ENCODE results near the gene PTGIS.
"Not testable (repeated sequence)": the region's sequence is repeated elsewhere in the genome, so short reads cannot be mapped to it uniquely, and the experiment has no call there.

The PTGIS gene

DNA sequence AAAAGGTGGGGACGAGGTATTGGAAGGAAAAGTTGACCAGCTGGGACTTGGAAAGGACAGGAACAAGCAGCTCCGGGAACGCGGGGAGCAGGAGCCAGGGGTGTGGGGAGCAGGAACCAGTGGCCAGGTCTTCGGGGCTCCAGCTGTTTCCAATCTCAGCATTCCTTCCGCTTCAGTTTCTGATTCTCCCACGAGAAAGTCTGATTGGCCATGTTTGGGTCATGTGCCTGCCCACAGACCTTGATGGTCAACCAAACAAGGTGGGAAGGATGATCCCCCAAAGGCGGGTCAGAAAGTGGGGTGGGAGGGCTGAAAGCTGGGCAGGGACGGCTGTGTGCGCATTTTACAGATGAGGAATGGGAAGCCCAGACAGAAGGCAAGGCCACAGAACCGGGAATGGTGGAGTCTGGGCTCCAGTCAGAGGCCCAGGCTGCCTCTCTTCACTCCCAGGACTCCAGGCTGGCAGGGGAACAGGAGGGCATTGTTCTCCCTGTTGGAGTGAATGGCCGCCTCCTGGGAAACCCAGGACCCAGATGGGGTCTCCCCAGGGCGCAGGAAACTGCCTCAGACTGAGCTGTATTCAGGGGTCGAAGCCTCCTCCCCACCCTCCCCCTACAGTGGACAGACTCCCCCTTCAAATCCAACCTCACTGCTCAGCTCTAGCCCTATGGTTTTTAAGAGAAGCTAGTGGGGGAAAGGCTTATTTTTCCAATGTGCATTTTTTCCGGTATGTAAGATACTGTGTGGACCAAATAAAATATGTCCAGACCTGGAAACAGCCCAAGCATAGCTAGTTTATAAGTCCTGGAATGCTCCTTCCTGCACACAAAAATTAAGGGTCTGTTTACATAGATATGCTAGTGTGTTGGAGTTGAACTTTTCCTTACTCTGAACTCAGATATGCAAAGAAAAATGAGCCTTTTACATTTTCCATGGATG is 12.2 kb upstream of the PTGIS start:
- DNase-seq (ENCODE audit: low read depth) = no peak

DNA sequence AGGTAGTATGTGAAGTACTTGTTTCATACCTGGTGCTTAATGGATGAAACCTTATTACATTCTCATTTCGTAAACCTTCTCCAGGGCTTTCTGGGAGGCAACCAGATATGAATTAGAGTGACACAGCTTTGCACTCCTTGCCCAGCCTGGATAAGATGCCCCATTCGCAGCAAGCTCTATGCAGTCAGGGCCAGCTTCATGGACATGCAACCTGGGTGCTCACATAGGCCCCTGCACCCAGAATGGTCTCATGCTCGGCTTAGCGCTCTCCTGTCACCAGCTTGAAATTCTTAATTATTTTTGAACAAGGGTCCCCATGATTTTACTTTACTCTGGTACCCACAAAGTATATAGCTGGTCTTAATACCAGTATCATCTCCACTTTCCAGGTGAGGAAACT is 11.3 kb upstream of the PTGIS start:
- no peak for DNase-seq (ENCODE audit: low read depth)

DNA sequence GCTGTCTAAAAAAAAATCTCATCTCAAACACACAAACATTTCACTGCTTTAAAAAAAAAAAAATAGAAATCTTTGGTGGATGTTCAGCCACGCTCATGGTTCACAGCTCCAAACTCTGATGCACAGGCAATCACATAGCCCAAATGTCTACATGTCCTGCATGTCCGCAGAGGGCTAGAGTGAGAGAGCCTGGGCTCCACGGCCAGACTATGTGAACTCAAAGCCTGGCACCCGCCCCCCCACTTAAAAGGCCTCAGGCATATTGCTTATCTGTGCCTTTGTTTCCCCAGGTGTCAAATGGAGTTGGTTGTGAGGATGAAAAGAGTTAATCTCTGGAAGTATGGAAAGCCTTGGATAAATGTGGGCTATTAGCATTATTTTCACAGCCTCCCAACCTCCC is 10.5 kb upstream of the PTGIS start:
- no peak for DNase-seq (ENCODE audit: low read depth)

- DNase-seq (ENCODE audit: low read depth) = no peak
Observed at GRCh38 chr20:49575551-49576060, 7.7 kb upstream of the PTGIS start.

GRCh38 chr20:49573900-49574416 is 6.0 kb upstream of the PTGIS start:
- DNase-seq (ENCODE audit: low read depth) = no peak

- no peak for DNase-seq (ENCODE audit: low read depth)
Observed at GRCh38 chr20:49572857-49573256, 4.9 kb upstream of the PTGIS start.

GRCh38 chr20:49571553-49571835 is 3.6 kb upstream of the PTGIS start:
- no peak for DNase-seq (ENCODE audit: low read depth)

- DNase-seq (ENCODE audit: low read depth) = no peak
Observed at GRCh38 chr20:49570828-49571552, 3.1 kb upstream of the PTGIS start.

DNA sequence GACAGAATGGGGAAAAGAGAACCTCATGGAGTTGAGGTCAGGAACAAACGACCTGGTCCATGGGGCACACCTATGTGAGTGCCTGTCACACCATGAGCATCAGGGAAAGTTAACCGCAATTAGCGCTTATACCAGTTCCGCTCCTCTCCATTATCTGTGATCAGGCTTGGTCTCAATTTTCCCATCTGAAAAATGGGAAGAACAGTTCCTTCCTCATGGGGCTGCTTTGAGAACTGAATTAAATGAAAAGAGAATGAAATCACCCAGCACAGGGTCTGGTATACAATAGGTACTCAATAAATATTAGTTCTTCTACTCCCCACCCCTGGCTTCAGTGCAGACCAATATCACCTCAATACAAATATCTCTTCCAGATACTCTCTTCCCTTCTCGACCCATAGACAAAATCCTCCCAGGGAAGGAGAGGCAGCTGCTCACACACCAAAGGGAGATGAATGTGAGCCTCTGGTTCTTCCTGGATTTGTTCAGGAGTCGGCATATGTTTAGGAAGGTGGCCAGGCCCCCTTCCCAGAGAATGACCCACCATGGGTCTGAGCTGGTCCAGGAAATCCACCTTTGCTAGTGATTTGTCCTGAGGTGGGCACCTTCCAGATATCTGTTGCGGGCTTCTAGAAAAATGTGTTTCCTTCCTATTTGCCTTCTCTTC is 2.4 kb upstream of the PTGIS start:
- DNase-seq (ENCODE audit: low read depth) = no peak

DNA sequence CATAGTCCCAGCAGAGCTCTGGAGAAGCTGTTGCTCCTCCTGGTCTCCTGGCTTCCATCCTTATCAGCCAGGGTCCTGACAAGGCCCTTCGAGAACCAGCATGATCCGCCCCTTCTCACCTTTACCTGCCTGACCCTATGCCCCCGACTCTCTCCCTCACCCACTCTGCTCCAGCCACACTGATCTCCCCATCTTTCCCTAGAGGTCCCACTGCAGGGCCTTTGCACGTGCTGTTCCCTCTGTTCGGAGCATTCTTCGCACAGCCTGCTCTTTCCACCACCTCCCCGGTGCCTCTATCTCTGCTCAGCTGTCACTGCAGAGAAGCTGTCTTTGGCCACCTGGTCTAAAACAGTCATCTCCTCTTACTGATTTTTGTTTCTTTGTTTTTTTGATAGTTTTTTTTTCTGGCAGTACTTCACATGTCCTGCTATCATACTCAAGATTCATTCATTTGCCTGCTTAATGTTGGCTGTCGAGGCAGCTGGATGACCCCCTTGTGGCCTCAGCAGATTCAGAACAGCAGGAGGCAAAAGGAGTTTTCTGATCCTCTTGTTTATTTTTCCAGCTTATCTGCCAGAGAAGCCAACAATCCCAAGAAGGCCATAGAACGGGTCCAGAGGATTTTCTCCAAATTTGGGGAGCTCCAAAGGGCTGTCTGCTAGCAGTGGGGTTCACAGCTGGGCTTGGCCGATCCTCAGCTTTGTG is 1.6 kb upstream of the PTGIS start:
- DNase-seq (ENCODE audit: low read depth) = no peak

GRCh38 chr20:49568278-49569151 is 578 bp upstream of the PTGIS start:
- DNase-seq (ENCODE audit: low read depth) = no peak

DNA sequence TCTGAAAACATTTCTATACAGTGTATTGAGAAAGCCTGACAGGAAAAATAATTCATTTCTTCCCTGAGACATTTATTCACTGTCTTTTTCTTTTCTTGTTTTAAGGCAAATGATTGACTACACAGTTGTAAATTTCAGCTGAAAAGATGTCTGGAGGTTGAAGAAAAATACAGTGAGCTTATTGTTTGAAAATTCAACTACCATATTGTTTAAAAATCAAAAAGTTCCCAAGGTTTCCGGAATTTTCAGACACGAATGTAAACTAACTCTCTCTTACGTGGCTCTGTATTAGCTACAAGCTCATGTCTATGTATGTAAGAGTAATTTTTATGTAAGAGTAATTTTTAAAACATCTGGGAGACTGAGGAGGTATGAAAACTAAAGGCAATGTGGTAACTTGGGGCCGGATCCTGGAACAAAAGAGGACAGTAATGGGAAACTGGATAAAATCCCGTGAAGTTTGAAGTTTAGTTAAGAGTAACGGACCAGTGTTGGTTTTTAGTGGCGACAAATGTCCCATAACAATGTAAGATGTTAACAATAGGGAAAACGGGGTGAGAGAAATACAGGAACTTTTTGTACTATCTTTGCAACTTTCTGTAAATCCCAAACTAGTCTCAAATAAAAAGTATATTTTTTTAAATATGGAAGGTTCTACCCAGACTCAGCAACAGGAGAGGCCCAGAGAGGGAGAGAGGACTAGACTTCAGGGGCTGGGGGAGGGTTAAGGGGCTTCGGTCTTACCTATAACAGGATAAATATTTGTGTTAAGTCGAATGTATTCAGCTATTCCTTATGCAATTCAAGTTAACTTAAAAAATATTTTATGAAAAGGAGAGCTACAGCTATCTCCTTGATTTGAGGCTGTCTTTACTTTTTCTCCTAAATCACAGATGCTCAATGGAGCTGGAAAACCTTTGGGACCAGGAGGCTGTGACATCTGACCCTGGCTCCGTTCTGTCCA is 1.3 kb downstream of the PTGIS start:
- no peak for DNase-seq (ENCODE audit: low read depth)

GRCh38 chr20:49564991-49565390 is 2.9 kb downstream of the PTGIS start:
- DNase-seq (ENCODE audit: low read depth) = not testable (repeated sequence)

- no peak for DNase-seq (ENCODE audit: low read depth)
Observed at GRCh38 chr20:49563015-49563980, 4.6 kb downstream of the PTGIS start.

- DNase-seq (ENCODE audit: low read depth) = no peak
Observed at GRCh38 chr20:49562311-49563014, 5.5 kb downstream of the PTGIS start.

DNA sequence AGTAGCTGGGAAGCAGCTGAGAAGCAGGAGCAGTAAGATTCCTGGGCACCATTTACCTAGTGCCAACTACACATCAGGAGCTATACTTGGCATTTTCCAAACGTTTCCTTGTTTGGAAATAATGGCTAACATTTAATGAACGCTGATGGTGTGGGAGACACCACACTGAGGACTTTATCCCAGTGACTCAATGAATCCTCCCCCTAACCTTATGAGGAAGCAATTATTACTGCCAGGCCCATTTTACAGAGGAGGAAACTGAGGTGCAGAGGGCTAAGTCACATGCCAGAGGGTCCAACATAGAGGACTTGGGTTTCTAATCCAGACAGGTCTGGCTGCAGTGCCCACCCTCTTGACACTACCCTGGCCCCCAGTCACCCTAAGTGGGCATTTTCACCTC is 6.1 kb downstream of the PTGIS start:
- no peak for DNase-seq (ENCODE audit: low read depth)

DNA sequence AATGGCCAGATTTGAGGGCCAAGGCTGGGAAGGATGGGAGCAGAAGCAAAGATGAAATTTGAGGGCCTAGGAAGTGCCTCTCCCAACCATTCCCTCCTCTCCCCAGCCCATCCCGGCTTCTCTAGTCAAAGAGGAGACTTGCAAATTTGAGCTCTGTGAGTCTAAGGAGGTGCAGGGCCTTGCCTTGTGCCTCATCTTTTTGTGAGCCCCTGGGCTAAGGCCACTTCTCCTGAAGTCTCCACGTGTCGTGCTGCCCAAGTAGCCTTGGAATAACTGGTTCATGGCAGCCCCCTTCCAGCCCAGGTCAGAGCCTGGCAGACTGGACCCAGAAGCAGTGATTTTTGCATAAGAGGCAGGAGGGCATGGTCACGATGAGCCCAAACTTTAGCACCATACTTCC is 6.7 kb downstream of the PTGIS start:
- DNase-seq (ENCODE audit: low read depth) = no peak

- no peak for DNase-seq (ENCODE audit: low read depth)
Observed at GRCh38 chr20:49560646-49561045, 7.3 kb downstream of the PTGIS start.

Data from activated T-helper 1 cell treated with Interleukin-2 at 50 U/mL for 16 hours (primary cell).